Superior temporal gyrus (tissue), 1 donor: ENCODE data around the gene TMEM175.

Experiments
- DNase-seq: peaks from one replicate; pipeline ENCODE4 v3.0.0-alpha.2; 2016; ENCODE audit errors: extremely low spot score

The TMEM175 gene

GRCh38 chr4:947491-947971 is 15.3 kb downstream of the TMEM175 start:
- no peak for DNase-seq

- DNase-seq = no peak
Observed at GRCh38 chr4:948101-948935, 16.1 kb downstream of the TMEM175 start.

DNA sequence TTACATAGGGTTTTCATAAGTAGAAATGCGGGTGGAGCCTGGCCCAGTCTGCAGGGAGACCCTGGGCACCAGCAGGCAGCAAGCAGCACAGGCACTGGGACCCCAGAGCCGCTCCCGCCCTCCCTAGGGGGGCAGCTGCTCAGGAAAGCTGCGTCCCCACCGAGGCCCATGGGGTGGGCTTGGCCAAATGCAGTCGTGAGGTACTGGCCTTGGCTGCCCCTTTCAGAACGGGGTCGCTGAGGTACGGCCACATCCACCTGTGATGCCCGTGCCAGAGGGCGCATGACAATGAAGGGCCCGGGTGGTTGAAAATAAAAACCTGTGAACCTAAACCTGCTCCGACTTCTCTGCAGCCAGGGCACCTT is 16.7 kb downstream of the TMEM175 start:
- no peak for DNase-seq

- DNase-seq = no peak
Observed at GRCh38 chr4:949656-950055, 17.4 kb downstream of the TMEM175 start.

GRCh38 chr4:950136-951020 is 18.1 kb downstream of the TMEM175 start:
- no peak for DNase-seq

DNA sequence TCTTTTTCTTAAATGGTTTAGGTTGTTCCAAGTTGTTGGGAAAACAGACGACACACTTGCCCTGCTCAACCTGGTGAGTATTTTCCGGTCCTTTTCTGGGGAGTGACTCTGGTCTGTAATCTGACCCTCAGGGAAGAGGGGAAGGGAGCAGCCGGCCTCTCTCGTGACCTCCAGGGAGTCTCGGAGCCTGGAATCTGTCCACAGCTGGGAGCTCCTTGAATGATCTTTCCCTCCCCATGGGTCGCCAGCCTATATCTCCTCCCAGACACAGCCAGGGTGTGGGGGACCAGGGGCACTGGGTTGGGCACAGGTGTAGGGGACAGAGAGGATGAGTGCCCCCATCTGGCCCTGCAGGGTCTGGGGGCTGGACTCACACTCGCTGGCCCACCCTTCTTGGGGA is 18.9 kb downstream of the TMEM175 start:
- DNase-seq = no peak

DNA sequence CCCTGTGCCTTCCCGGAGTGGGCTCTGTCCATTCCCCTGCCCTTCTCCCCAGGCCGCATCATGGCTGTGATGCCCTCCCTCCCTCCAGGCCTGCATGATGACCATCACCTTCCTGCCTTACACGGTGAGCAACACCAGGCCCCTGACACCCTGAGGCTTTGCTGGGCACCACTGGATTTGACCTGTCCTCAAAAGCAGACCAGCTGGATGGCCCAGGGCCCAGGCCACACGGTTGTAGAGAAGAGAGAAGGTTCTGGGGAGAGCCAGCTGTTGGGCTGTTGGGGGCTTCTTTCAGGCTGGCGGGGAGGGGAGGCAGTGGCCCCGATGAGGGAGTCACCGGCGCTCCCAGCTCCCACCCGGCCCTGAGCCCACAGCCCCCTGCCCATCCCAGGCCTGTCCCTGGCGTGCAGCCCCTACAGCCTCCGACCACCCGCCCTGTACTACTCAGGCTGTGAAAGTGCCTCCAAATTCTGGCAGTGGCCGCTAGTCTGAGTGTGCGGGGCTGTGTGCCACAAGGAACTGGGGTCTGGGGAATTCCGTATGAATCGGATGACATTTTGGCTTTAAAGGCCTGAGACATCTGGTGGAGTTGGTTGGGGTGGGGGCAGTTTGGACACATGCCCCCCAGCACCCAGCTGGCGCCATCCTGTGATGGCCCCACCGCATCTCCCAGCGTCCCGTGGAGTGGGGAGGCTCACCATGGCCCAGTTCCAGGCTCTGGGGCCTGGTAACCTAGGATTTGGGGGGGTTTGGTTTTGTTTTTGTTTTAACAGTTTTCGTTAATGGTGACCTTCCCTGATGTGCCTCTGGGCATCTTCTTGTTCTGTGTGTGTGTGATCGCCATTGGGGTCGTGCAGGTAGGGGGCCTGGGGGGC is 19.6 kb downstream of the TMEM175 start:
- no peak for DNase-seq

GRCh38 chr4:952881-953573 is 20.8 kb downstream of the TMEM175 start:
- DNase-seq = no peak

- DNase-seq = no peak
Observed at GRCh38 chr4:953574-953915, 21.3 kb downstream of the TMEM175 start.

GRCh38 chr4:954211-955020 is 22.2 kb downstream of the TMEM175 start:
- no peak for DNase-seq

DNA sequence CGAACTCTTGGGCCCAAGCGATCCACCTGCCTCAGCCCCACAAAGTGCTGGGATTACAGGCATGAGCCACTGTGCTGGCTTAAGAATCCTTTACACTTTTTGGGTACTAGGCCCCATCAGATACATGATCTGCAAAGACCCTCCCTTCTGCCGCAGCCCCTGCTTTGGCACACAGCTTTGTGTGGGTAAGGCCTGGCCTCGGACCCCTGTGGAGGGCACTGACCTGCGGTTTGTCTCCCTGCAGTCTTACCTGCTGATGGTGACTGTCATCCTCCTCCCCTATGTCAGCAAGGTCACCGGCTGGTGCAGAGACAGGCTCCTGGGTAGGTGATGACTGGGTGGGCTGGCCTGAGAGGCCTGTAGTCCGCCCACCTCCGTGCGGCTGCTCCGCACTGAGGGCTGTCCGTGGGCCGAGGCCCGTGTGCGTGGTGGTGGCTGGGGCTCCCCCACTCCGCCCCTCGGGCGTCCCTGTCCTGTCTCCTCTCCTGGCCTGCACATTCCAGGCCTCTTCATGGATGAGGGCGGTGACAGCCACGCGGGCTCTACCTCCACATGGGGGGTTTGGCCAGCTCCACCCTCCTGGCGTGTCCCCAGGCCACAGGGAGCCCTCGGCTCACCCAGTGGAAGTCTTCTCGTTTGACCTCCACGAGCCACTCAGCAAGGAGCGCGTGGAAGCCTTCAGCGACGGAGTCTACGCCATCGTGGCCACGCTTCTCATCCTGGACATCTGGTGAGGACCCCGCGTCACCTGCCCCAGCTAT is 23.1 kb downstream of the TMEM175 start:
- no peak for DNase-seq

DNA sequence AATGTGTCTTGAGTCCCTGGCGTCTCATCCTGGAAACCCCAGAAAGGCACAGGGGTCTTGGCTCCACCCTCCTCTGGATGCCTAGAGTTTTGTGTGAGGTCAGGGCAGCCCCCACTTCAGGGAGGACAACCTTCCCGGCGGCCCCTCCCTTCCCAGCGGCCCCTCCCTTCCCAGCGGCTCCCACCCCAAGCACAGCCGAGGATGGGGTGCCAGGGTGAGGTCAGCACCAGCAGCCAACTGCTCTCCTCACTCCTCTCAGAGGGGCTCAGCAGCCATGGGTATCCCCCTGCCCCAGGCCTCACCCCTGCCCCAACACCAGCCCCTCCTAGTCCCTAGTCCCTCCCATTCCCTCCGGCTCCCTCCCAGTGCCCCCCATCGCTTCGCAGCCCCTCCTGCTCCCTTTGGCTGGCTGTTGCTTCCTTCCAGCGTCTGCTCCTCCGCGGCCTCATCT is 23.7 kb downstream of the TMEM175 start:
- no peak for DNase-seq

DNA sequence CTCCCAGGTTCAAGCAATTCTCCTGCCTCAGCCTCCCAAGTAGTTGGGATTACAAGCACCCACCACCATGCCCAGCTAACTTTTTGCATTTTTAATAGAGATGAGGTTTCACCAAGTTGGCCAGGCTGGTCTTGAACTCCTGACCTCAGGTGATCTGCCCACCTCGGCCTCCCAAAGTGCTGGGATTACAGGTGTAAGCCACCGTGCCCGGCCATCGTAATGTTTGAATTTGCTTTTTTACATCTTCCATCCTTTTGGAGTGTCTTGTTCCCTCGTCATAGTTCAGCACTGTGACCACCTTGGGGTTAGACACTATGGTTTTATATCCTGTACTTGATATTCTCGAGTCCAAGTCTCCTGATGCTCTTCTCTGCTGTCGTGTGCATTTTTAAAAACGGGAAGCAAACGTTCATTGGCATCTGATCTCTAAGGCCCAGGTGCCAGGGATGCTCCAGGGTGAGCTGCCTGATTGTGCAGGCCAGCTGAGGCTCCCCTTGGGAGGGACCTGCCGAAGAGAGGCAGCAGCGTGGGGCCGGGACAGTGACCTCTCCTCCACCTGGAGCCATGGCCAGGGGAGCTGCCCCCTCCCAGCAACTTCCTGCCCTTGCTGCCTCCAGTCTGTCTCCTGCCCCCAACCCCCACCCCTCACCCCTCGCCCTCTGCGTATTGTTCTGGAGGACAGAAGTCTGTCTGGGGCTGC is 24.4 kb downstream of the TMEM175 start:
- no peak for DNase-seq

DNA sequence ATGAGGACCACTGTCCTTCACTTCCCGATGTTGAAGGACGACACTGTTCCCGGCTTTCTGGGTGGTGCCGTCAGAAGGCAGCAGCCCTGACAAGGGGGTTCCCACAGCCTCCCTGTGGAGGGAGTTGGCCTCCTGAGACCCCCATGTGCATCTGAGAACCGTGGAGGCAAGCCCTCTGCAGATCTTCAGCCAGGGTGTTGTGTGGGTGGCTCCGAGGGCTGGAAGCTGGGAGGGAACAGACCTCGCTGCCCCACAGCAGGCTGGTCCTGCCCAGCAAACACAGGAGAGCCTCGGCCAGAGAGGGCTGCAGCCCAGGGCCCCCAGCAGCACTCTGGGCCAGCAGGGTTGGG is 24.9 kb downstream of the TMEM175 start:
- no peak for DNase-seq

DNA sequence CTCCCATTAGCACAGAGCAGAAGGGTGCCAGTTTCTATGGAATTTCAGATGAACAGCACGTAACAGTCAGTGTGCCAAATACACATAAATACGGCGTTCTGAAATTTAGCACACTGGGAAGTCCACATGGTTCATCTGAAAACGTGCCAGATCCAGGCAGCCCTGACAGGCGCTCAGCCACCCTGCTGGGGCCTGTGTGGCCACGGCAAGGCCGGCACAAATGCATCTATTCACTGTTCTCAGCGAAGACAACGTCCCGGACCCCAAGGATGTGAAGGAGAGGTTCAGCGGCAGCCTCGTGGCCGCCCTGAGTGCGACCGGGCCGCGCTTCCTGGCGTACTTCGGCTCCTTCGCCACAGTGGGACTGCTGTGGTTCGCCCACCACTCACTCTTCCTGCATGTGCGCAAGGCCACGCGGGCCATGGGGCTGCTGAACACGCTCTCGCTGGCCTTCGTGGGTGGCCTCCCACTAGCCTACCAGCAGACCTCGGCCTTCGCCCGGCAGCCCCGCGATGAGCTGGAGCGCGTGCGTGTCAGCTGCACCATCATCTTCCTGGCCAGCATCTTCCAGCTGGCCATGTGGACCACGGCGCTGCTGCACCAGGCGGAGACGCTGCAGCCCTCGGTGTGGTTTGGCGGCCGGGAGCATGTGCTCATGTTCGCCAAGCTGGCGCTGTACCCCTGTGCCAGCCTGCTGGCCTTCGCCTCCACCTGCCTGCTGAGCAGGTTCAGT is 25.5 kb downstream of the TMEM175 start:
- DNase-seq = no peak

DNA sequence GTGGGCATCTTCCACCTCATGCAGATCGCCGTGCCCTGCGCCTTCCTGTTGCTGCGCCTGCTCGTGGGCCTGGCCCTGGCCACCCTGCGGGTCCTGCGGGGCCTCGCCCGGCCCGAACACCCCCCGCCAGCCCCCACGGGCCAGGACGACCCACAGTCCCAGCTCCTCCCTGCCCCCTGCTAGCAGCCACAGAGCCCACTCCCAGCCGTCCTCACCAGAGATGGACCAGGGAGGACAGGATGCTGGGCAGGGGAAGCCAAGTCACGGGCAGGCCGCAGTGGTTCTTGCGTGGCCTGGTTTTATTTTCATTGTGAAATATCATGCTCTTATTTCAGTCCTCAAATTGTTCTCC is 26.0 kb downstream of the TMEM175 start:
- no peak for DNase-seq

- no peak for DNase-seq
Observed at GRCh38 chr4:958696-959337, 26.6 kb downstream of the TMEM175 start.
